ENCODE measurements around the gene FAM83G.
"Not testable (repeated sequence)": the region's sequence is repeated elsewhere in the genome, so short reads cannot be mapped to it uniquely, and the experiment has no call there.

FAM83G gene

GRCh38 chr17:18960803-18961511 is 43.6 kb downstream of the FAM83G start:
- H3K4me1 Mint-ChIP-seq (ENCODE audit: low read depth in 2 of 2) = peaks cover 4 to 5% of the 10 kb centered on the region in 2 donors
- ATAC-seq (replicated peaks) (peak; percentile 95), DNase-seq (peak; percentile 72 to 73 (median 73))
- no peaks in the 10 kb centered on the region for H3K9me3 Mint-ChIP-seq
- no peak overlapping the region for H3K4me3 Mint-ChIP-seq
- H3K27me3 Mint-ChIP-seq = no peaks in the 10 kb centered on the region
- no peaks in the 10 kb centered on the region for H3K36me3 Mint-ChIP-seq (ENCODE audit: insufficient read depth)
- H3K27ac Mint-ChIP-seq = no peak overlapping the region

GRCh38 chr17:18960241-18960665 is 44.3 kb downstream of the FAM83G start:
- H3K27ac Mint-ChIP-seq = no peak overlapping the region
- H3K4me3 Mint-ChIP-seq = no peak overlapping the region
- H3K4me1 Mint-ChIP-seq (ENCODE audit: low read depth in 2 of 2) = peaks cover 9 to 10% of the 10 kb centered on the region in 2 donors
- H3K9me3 Mint-ChIP-seq = no peaks in the 10 kb centered on the region
- H3K27me3 Mint-ChIP-seq = no peaks in the 10 kb centered on the region
- ATAC-seq (replicated peaks) = no peak
- DNase-seq = no peak
- H3K36me3 Mint-ChIP-seq (ENCODE audit: insufficient read depth) = no peaks in the 10 kb centered on the region

GRCh38 chr17:18959845-18960240 is 44.7 kb downstream of the FAM83G start:
- H3K4me1 Mint-ChIP-seq (ENCODE audit: low read depth in 2 of 2) = peaks cover 12% of the 10 kb centered on the region in 2 donors
- no peak overlapping the region for H3K27ac Mint-ChIP-seq
- DNase-seq (no peak), ATAC-seq (replicated peaks) (no peak)
- no peaks in the 10 kb centered on the region for H3K36me3 Mint-ChIP-seq (ENCODE audit: insufficient read depth)
- H3K27me3 Mint-ChIP-seq = no peaks in the 10 kb centered on the region
- no peaks in the 10 kb centered on the region for H3K9me3 Mint-ChIP-seq
- H3K4me3 Mint-ChIP-seq = no peak overlapping the region

GRCh38 chr17:18959071-18959844 is 45.3 kb downstream of the FAM83G start:
- Mint-ChIP-seq H3K36me3 (ENCODE audit: insufficient read depth) (no peaks in the 10 kb centered on the region), H3K9me3 (no peaks in the 10 kb centered on the region), H3K4me3 (no peak overlapping the region), H3K27me3 (no peaks in the 10 kb centered on the region), H3K4me1 (ENCODE audit: low read depth in 2 of 2) (peaks cover 15 to 16% of the 10 kb centered on the region in 2 donors), H3K27ac (no peak overlapping the region)
- ATAC-seq (replicated peaks) (no peak), DNase-seq (no peak)

GRCh38 chr17:18958611-18959010 is 46.0 kb downstream of the FAM83G start:
- Mint-ChIP-seq H3K27me3 (no peaks in the 10 kb centered on the region), H3K27ac (no peak overlapping the region), H3K4me1 (ENCODE audit: low read depth in 2 of 2) (peaks cover 17 to 18% of the 10 kb centered on the region in 2 donors), H3K36me3 (ENCODE audit: insufficient read depth) (no peaks in the 10 kb centered on the region), H3K4me3 (no peak overlapping the region), H3K9me3 (no peaks in the 10 kb centered on the region)
- no peak for DNase-seq
- ATAC-seq (replicated peaks) = no peak

GRCh38 chr17:18957831-18958230 is 46.7 kb downstream of the FAM83G start:
- no peaks in the 10 kb centered on the region for H3K9me3 Mint-ChIP-seq
- peaks cover 17 to 18% of the 10 kb centered on the region in 2 donors for H3K4me1 Mint-ChIP-seq (ENCODE audit: low read depth in 2 of 2)
- no peaks in the 10 kb centered on the region for H3K27me3 Mint-ChIP-seq
- no peaks in the 10 kb centered on the region for H3K36me3 Mint-ChIP-seq (ENCODE audit: insufficient read depth)
- ATAC-seq (replicated peaks) = no peak
- no peak for DNase-seq
- no peak overlapping the region for H3K27ac Mint-ChIP-seq
- H3K4me3 Mint-ChIP-seq = no peak overlapping the region

- Mint-ChIP-seq H3K9me3 (no peaks in the 10 kb centered on the region), H3K36me3 (ENCODE audit: insufficient read depth) (no peaks in the 10 kb centered on the region), H3K27ac (peak overlapping the region in 1 of 2 donors; percentile 67), H3K4me3 (peak overlapping the region in 1 of 2 donors; percentile 34), H3K27me3 (peaks cover 0 to 7% of the 10 kb centered on the region in 2 donors), H3K4me1 (ENCODE audit: low read depth in 2 of 2) (peaks cover 17 to 18% of the 10 kb centered on the region in 2 donors)
- no peak for ATAC-seq (replicated peaks)
- no peak for DNase-seq
These were observed 48.0 kb downstream of the FAM83G start for GRCh38 chr17:18956581-18956980.

- ATAC-seq (replicated peaks); H3K27me3 Mint-ChIP-seq; H3K9me3 Mint-ChIP-seq; H3K36me3 Mint-ChIP-seq (ENCODE audit: insufficient read depth); DNase-seq: not testable (repeated sequence)
- Mint-ChIP-seq H3K4me3 (peak overlapping the region in 1 of 2 donors; percentile 72), H3K27ac (peak overlapping the region in 1 of 2 donors; percentile 67), H3K4me1 (ENCODE audit: low read depth in 2 of 2) (peaks cover 17 to 18% of the 10 kb centered on the region in 2 donors)
These were observed 48.5 kb downstream of the FAM83G start for GRCh38 chr17:18956021-18956420.

- Mint-ChIP-seq H3K4me3 (peak overlapping the region; percentile 72 to 74), H3K27ac (peak overlapping the region; percentile 44 to 79), H3K4me1 (ENCODE audit: low read depth in 2 of 2) (peaks cover 12 to 13% of the 10 kb centered on the region in 2 donors), H3K36me3 (ENCODE audit: insufficient read depth) (no peaks in the 10 kb centered on the region), H3K9me3 (no peaks in the 10 kb centered on the region), H3K27me3 (peaks cover 8 to 16% of the 10 kb centered on the region in 2 donors)
- ATAC-seq (replicated peaks) (no peak), DNase-seq (no peak)
These were observed 49.6 kb downstream of the FAM83G start for GRCh38 chr17:18955009-18955408.

- Mint-ChIP-seq H3K36me3 (ENCODE audit: insufficient read depth) (no peaks in the 10 kb centered on the region), H3K4me1 (ENCODE audit: low read depth in 2 of 2) (peaks cover 12 to 13% of the 10 kb centered on the region in 2 donors), H3K9me3 (no peaks in the 10 kb centered on the region), H3K27ac (peak overlapping the region in 1 of 2 donors; percentile 88), H3K4me3 (peak overlapping the region; percentile 56 to 72), H3K27me3 (peaks cover 10 to 21% of the 10 kb centered on the region in 2 donors)
- ATAC-seq (replicated peaks) (no peak), DNase-seq (no peak)
These were observed 50.2 kb downstream of the FAM83G start for GRCh38 chr17:18954321-18954720.

- DNase-seq (no peak), ATAC-seq (replicated peaks) (no peak)
- Mint-ChIP-seq H3K36me3 (ENCODE audit: insufficient read depth) (no peaks in the 10 kb centered on the region), H3K4me3 (no peak overlapping the region), H3K27ac (peak overlapping the region in 1 of 2 donors; percentile 32), H3K9me3 (no peaks in the 10 kb centered on the region), H3K4me1 (ENCODE audit: low read depth in 2 of 2) (peaks cover 12 to 13% of the 10 kb centered on the region in 2 donors), H3K27me3 (peaks cover 10 to 21% of the 10 kb centered on the region in 2 donors)
These were observed 51.3 kb downstream of the FAM83G start for GRCh38 chr17:18953231-18953728.

- no peaks in the 10 kb centered on the region for H3K9me3 Mint-ChIP-seq
- H3K4me1 Mint-ChIP-seq (ENCODE audit: low read depth in 2 of 2) = peaks cover 12 to 13% of the 10 kb centered on the region in 2 donors
- DNase-seq (no peak), ATAC-seq (replicated peaks) (no peak)
- H3K27me3 Mint-ChIP-seq = peaks cover 10 to 31% of the 10 kb centered on the region in 2 donors
- no peak within 1 kb of the TSS for H3K4me3 Mint-ChIP-seq
- no peak within 1 kb of the TSS for H3K27ac Mint-ChIP-seq
- H3K36me3 Mint-ChIP-seq (ENCODE audit: insufficient read depth) = no peaks in the 10 kb centered on the region
These were observed 52.4 kb downstream of the FAM83G start, which contains the start of gene SLC5A10 for GRCh38 chr17:18951941-18952842. TSS of gene SLC5A10 (plus strand) at chr17:18952165. CDS start at chr17:18952206, 41 bp downstream.

Data from effector memory CD8-positive, alpha-beta T cell (primary cell).